SU-DHL-6 (cell line): ENCODE data around the gene FBXO44.

Source experiments
- CTCF ChIP-seq: fragments of 200-600 bp; sonication (generic); IDR thresholded peaks from one replicate; pipeline ENCODE4 v1.5.1; 2017; ENCODE audit warnings: antibody characterized with exemption, mild to moderate bottlenecking, low read length, moderate library complexity; ENCODE audit not compliant: insufficient read depth, poor library complexity, severe bottlenecking
- EZH2phosphoT487 ChIP-seq: fragments of 200-600 bp; sonication (generic), shearing (Covaris generic); conservative IDR thresholded peaks from 2 replicates; pipeline ENCODE4 v1.6.1; 2018; ENCODE audit warnings: mild to moderate bottlenecking, antibody characterized with exemption, low read length, moderate library complexity, mixed read lengths

- TF ChIP-seq CTCF, result no peak
- TF ChIP-seq EZH2phosphoT487, result no peak
Measured at GRCh38 chr1:11640944-11641343, 13.7 kb upstream of the FBXO44 start.
